NCI-H1092 treated with DMSO at 0.1 percent for 48 hours (cell line): Measurements from ENCODE around the gene STAM.
"Not testable (repeated sequence)": the region's sequence is repeated elsewhere in the genome, so short reads cannot be mapped to it uniquely, and the experiment has no call there.

Experiments
- DNase-seq: peaks from one replicate; lab custom pipeline; 2025; lab: John Stamatoyannopoulos, UW

Gene STAM

DNA sequence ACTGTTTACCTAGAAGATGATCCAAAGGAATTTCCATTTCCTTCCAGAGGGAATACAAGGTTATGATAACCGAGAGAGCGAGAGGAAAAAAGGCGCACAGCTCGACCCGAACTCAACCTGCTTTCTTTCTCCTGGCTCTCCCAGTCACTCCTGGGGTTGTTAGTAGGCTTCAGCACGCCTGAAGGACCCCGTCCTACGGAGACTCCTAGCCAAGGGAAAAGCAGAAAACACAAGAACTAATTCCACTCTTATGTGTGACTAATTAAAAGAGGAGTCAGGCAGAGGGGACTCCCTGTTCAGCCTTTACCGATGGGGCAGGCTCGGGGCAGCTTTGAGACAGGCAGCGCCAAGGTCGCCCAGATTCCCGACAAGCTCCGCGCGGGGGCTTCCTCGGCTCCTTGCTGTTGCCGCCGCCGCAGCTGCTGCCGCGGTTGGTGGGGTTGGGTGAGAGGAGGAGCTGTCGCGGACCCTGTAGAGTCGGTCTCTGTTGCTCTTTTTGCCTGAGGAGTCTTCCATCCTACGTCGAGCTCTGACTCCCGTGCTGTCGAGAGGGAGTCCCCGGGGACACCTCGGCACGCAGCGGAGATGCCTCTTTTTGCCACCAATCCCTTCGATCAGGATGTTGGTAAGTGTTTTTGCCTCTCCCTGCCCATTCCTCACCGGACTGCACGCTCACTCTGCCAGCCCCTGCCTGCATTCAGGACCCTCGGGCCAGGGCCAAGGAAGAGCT, at the start of gene STAM:
Gene STAM (plus strand): TSS at position 397 of the 730 bp plus-strand sequence. CDS start 189 bp downstream, at position 586.
- peak; percentile 87 for DNase-seq

DNA sequence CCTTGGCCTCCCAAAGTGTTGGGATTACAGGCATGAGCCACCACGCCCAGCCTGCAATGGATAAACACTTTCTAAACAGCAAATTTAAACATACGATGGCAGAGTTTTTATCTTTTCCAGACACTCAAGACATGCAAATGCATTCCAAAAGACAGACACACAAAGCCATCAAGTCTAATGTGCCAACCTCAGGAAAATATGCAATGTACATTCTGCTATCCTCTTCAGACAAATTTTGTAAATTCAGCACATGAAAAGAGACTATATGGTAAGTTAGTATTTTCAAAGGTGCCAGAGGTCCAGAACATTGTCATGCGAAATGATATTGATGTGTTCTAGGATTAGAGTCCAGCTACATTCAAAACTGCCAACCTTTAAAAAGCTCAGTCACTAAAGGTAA, 46.6 kb upstream of the STAM start:
- no peak for DNase-seq

DNA sequence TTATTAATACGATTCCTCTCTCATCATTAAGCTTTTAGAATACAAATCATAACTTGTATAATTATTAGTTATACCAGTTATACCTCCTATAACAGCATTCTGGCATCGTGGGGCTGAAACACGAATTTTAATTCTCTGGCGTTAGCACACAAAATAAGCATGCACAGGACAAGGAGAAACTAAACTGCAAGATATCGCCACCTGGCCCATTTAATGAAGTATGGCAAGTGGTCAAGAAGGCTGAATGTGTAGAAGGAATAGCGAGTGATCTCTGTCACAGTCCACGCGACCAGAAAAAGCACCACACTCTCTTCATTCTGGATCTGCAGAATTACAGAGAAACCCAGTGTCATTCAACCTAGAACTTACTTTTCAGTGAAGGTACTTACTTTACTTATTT, 44.9 kb upstream of the STAM start:
- DNase-seq, result peak; percentile 11

DNA sequence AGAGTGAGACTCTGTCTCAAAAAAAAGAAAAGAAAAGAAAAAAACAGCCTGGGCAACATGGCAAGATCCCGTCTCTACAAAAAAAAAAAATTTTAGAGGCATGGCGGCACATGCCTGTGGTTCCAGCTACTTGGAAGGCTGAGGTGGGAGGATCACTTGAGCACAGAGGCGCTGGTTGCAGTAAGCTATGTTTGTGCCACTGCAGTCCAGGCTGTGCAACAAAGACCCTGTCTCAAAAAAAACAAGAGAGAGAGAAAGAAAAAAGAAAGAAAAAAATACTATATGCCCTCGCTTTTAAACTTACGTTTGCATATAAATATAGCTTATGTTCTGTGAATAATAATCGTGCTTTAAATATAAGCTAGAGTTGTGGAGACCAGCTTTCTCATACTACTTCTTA, 38.0 kb upstream of the STAM start:
- DNase-seq, result no peak

DNA sequence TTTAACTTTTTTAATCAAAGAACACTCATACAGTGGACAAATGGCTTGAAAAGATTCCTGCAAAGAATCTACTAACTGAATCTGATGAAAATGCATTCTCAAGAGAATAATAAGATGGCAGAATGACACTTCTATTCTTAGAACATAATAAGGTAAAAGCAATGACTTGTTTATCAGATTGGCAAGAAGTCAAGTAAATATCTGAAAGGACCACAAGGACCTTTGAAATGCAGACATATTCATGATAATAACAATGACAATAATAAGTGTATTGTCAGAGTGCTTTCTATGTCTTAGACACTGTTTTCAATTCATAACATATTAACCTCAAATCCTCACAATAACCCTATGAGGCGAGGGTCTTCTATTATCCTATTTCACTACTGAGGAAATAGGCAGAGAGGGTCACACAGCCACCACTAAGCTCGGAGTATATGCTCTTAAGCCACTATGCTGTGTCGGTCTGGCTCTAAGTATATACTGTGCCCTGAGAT, 37.4 kb upstream of the STAM start:
- DNase-seq, result no peak

DNA sequence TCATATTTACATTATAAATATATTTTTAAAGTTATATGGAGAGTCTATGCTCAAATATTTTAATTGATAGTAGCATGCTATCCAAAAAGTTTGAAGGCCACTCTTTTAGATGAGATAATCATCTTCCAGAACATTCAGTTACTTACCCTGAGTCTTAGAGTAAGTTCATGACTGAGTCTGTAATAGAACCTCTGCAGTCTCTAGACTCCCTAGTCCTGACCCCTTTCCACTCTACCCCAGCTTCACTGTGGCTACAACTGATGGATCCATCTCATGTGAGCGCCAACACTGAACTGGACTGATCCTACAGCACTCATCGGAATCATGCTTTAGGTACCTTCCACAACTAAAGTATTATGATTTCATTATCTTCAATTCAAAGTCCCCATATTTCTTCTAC, 36.9 kb upstream of the STAM start:
- no peak for DNase-seq

DNA sequence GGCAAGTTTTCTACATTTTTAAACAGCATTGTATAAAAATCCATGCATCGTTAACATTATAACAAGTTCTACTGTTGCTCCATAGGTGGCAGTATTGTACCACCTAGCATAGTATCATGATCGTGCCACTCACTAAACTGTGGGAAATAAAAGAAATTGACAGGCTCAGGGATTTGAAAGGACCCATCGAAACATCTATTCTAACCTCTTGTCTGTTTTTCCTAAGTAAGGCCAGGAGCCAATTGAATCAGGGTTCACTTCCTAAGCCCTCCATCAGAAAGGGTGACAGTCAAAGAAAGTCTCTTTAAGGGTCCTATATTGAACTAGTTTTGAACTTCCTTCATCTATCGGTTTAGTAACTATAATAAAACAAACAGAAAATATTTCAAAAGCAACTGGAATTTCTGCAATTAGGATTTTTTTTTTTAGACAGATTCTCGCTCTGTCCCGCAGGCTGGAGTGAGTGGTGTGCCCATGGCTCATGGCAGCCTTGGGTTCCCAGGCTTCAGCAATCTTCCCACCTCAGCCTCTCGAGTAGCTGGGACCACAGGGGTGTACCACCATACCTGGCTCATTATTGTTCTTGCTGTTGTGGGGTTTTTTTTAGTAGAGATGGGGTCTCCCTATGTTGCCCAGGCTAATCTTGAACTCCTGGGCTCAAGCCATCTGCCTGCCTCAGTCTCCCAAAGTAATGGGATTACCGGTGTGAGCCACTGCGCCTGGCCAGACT, 36.2 kb upstream of the STAM start:
- peak; percentile 34 for DNase-seq

DNA sequence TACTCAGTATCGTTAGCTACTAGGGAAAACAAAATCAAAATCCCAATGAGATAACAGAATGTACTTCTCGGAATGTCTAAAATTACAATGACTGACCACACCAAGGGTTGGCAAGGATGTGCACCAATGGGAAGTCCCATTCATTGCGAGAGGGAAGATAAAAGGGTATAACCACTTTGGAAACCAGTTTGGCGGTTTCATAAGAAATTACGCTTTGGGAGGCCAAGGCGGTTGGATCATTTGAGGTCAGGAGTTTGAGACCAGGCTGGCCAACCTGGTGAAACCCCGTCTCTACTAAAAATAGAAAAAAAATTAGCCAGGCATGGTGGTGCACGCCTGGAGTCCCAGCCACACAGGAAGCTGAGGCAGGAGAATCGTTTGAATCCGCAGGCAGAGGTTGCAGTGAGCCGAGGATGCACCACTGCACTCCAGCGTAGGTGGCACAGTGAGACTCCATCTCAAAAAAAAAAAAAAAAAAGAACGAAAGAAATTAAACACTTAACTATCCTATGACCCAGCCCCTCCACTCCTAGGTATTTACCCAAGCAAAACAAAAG, 34.4 kb upstream of the STAM start:
- no peak for DNase-seq

DNA sequence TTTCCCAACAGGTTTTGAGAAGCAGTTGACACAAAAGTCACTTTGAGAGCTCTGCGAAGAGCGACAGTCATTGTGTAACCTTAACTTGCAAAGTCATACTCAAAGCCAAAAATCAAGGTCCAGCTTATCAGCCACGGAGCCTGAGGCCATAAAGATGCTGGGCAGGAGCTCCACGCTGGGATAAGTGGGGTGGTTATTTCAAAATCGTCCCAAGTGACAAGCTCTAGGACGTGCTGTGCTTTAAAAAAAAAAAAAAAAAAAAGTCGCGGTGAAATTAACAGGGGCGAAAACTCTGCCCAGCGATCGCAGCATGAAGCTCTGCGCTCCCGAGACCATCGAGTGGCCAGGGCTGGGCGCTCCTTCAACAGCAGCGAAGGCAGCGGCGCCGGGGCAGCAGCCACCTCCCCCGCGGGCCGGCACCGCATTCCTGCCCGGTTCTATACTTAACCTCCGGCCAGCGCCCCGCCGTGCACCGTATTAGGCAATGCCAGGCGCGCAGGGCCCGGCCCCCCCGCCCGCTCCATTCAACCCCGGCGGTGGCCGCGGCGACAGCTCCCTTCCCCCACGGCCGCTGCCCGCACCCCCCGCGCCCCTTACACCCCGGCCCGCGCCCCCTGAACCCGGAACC, 27.4 kb upstream of the STAM start:
- DNase-seq, result peak; percentile 4

DNA sequence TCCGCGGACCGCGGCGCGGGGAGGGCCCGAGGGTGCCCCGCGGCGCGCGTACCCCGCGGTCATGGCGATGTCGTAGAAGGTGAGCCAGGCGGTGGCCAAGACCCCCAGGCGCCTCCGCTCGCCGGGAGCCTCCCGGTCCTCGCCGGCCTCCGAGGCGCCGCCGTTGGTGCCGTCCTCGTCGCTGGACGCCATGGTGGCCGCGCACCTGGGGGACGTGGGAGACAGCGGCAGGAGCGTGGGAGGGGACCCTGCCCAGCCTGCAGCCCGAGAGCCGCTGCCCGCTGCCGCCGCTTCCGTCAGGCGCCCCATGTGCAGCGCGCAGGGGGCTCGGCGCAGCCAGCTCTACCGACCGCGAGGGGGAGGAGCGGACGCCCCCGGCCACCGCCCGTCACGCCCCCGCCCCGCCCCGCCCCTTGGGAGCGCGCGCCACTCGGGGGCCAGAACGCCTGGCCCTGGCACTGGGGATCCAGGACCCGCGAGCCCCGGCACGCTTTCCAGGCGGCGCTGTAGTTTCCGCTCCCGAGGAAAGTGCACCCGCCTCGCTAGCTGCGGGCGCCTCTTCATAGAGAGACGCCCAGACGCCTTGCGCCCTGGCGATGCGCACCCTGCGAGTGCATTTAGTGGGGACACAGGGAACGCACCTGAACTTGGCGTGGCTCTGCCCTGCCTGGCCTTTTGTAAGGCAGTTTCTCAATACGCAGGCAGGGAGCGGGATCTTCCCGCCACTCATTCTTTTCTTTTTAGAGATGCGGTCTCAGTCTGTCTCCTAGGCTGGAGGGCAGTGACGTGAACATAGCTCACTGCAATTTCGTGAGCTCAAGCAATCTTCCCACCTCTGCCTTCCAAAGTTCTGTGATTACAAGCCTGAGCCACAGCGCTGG, 26.7 kb upstream of the STAM start, which contains the start of gene HACD1:
Gene HACD1 (minus strand): TSS at position 344 of the 881 bp plus-strand sequence. CDS start 35 bp downstream, at position 309.
- DNase-seq, result peak; percentile 52

DNA sequence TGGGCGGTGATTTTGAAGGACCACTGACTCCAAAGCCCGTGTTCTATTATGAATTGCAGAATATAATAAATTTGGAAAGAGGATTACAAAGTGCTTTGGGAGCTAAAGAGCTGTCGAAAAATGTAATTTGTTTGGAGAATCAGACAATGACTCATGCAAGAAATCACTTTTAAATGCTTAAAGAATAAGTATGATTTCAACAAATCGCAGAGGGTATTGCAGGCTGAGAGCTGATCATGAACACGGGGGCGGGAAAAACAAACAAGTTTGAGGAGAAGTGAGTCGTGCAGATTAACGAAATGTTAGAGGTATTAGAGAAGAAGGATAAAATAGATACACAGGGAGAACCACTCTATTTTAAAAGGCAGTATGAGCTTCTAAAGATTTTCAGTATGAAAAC, 21.9 kb upstream of the STAM start:
- DNase-seq, result no peak

DNA sequence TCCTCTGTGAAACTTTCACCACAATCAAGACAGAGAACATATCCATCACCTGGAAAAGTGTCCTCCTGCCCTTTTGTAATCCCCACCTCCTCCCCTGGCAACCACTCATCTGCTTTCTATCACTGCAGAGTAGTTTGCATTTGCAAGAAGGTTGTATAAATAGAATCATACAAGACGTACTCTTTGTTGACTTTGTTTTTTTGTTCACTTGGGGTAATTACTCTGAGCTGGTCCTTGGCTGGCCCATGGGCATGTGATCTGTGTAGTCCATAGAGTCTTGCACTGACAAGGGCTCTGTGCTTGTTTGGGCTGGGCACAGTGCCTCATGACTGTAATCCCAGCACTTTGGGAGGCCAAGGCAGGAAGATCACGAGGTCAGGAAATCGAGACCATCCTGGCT, 19.0 kb upstream of the STAM start:
- no peak for DNase-seq

DNA sequence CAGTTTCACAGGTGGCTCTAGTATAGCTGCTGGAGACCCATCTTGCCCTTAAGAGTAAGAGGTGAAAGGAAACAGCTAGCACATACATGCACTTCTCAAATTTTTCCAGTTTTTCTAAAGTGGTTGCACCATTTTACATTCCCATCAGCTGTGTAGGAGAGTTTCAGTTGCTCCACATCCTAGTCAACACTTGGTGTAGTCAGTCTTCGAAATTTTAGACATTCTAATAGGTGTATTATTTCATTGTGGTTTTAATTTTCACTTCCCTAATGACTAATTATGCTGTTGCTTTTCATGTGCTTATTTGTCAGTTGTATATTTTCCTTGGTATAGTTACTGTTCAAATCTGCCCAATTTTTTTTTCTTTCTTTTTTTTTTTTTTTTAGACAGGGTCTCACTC, 17.3 kb upstream of the STAM start:
- DNase-seq, result no peak

DNA sequence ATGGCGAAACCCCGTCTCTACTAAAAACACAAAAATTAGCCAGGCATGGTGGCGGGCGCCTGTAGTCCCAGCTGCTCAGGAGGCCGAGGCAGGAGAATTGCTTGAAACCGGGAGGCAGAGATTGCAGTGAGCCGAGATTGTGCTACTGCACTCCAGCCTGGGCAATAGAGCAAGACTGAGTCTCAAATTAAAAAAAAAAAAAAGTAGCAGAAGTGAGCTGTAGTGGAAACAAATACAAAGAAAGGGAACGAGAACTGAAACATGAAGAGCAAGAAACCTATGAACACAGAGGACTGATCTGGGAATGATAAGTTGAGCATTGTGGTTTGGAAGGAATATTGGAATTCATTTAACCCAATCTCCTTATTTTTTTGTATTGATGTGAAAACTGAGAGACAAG, 11.4 kb upstream of the STAM start:
- DNase-seq, result not testable (repeated sequence)

DNA sequence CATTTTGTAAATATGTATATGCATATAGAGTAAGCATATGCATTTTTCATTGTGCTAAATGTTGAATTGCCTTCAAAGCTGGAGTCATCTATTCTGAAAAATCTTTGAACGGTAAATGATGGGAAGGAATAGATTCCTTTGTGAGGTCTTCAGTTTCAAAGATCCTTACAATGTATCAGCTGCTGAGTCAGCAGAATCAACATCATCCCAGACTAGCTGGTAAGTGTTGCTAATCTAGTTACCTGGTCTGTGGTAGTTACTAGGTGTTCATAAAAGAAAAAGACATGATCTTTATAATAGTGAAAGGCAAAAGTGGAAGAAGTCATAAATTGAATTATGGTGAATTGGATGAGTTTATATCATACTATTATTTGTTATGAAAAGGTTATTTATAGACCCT, 10.6 kb upstream of the STAM start:
- DNase-seq, result no peak

DNA sequence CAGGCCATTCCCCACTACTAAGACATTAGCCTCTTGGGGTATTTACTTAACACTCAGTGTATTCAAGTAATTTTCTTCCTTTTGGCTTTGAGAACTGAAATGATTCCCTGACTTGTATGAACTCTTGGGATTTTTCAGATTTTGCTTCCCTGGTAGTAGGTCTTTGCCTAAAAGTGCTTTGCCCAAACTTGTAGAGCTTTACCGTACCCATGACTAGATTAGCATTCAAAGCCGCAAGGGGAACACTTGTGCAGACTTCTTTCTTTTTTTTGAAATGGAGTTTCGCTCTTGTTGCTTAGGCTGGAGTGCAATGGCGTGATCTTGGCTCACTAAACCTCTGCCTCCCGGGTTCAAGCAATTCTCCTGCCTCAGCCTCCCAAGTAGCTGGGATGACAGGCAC, 6.1 kb upstream of the STAM start:
- DNase-seq, result no peak

DNA sequence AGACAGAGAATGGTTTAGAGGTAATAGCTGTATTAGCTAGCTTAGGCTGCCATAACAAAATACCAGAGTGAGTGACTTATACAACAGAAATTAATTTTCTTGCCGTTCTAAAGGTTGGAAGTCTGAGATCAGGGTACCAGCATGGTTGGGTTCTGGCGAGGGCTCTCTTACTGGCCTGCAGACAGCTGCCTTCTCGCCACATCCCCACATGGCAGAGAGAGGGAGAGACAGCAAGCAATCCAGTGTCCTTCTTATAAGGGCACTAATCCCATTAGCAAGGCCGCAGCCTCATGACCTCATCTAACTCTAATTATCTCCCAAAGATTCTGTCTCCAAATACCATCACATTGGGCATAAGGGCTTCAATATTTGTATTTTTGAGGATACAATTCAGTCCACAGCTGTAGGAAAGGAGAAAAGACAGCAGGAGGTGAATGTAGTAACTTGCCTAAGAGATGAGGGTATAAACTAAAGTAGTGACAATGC, 3.6 kb upstream of the STAM start:
- no peak for DNase-seq

DNA sequence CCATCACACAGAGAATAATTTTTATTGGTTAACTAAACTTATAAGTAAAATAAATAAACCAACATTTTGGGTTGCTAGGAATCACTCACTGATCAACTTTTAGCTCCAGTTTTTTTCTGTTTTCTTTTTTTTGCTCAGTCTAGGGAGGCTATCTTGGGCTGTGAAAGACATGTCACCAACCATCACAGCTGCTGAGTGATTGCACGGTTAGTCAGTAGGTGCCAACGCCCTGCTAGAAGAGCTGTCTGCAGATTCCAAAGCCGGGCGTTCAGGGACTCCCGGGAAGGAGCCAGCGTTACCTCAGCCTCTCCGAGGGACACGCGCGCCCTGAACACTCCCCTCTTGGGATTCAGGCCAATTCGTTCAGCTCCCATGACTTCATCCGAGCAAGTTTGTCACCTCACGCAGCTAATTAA, 604 bp upstream of the STAM start:
- DNase-seq, result peak; percentile 85

DNA sequence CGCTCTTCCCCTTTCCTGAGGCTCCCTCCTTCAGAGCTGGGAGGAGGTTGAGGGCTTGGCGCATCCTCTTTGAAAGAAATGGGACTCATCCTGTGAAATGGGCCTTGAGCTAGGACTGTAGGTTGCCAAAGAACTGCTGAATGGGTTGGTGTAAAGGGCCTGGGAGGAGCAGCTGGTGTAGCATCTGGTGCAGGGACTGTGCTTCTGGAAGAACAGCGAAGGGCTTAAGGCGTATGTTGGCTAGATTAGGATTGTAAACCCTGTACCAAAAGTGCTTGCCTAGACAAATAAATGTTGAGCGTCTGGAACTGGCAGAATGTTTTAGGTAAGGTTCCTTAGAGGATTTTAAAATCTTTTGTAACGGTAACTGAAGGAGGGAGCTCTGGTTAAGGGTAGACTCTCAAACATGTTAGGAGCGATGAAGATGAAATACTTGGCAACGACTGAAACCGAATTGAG, 563 bp downstream of the STAM start:
- peak; percentile 32 for DNase-seq

DNA sequence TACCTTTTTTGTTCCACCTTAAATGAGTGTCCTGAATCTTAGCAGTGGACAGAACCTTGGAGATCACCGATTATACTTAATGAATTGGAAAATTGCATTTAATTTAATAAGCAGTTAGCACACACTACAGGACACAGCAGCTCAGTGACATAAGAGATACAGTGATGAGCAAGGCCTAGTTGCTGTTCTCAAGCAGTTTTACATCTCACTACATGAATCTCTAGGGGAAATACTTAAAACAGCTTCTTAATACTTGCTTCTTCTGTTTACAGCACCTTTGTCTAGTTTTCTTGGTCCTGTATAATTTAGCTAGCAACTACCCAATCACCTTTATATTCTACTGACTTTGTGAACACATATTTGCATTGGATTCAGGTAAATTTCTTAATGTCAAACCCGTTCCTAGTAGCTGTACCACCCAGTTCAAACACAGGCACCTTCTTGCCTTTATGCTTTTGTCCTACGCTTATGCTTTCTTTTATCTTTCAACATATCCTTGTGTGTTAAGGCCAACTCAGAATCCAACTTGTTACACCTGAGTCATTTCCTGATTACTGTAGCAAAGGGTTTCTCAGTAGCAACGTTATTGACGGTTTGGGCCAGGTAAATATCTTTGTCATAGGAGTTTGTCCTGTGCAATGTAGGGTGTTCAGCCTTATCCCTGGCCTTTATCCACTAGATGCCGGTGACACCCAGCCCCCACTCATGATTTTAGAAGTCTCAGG, 1.8 kb downstream of the STAM start:
- no peak for DNase-seq

DNA sequence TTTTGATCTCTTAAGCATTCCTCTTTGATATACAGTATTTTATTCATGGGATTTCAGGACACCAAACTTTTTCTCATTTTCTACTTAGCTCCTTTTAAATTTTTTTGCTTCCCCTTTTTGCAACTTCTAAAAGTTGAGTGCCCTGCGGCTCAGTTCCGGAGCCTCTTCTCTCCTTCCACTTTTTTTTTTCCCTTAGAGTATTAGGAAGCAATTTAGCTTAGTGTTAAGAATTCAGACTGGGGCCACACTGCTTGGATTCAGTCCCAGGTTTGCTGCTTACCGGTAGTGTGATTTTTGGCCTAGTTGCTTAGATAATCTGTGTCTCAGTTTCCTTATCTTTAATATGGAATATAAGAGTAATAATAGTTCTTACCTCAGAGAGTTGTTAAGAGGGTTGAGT, 3.4 kb downstream of the STAM start:
- no peak for DNase-seq
